H1 (cell line): ENCODE measurements around the gene DYRK1A. TPM values are rescaled to one million over a fixed set of nuclear protein-coding genes. Genes with fewer than 3 reads are reported as not detected.

Source experiments
- CHD1 ChIP-seq: IDR thresholded peaks from 2 replicates; pipeline ENCODE4 v1.6.1; 2012; ENCODE audit warnings: low read depth, low read length, improper control_type of control experiment
- CHD7 ChIP-seq: fragments of 300-600 bp; sonication (generic); IDR thresholded peaks from 2 replicates; pipeline ENCODE4 v1.7.1; 2012; ENCODE audit warnings: low read length, moderate library complexity, mild to moderate bottlenecking, inconsistent platforms; ENCODE audit not compliant: insufficient replicate concordance
- CTCF ChIP-seq, 3 experiments: IDR thresholded peaks; 1 replicate in 2 of 3; 2 replicates in 1 of 3; pipeline versions ENCODE4 v1.5.1 to v1.6.1; 2011; ENCODE audit warnings: low read length in 3 of 3, mild to moderate bottlenecking in 3 of 3, inconsistent platforms in 2 of 3, low read depth in 1 of 3, moderate library complexity in 1 of 3; ENCODE audit not compliant: insufficient read depth in 1 of 3; ENCODE audit errors: control extremely low read depth in 1 of 3
- FOSL1 ChIP-seq: IDR thresholded peaks from 2 replicates; pipeline ENCODE4 v1.6.1; 2011; ENCODE audit warnings: mild to moderate bottlenecking, low read depth, low read length, moderate library complexity; ENCODE audit not compliant: insufficient read depth
- HDAC6 ChIP-seq: IDR thresholded peaks from one replicate; pipeline ENCODE4 v1.7.1; 2012; ENCODE audit warnings: low read depth, mild to moderate bottlenecking, inconsistent platforms, low read length, moderate library complexity
- RAD21 ChIP-seq, 2 experiments: IDR thresholded peaks in 1 of 2; conservative IDR thresholded peaks in 1 of 2; 2 replicates each; pipeline ENCODE4 v1.6.1; 2011; ENCODE audit warnings: low read depth in 2 of 2, low read length in 2 of 2, improper control_type of control experiment in 1 of 2, inconsistent platforms in 1 of 2, mild to moderate bottlenecking in 1 of 2, moderate library complexity in 1 of 2
- YY1 ChIP-seq: IDR thresholded peaks from 2 replicates; pipeline ENCODE4 v1.6.1; 2011; ENCODE audit warnings: low read depth, mild to moderate bottlenecking, low read length
- polyA plus RNA-seq, 7 experiments: library from polyadenylated mRNA; depleted of rRNA in 3 of 7; stranded (reverse) in 5 of 7; unstranded in 2 of 7; fragments of >200 nt in 5 of 7; fragments of 200-250 nt in 2 of 7; gene quantifications; 1 replicate in 5 of 7; 2 replicates in 1 of 7; 4 replicates in 1 of 7; pipeline versions ENCODE4 v1.2.1 to v1.2.3, GENCODE V29; 2011 to 2013; ENCODE audit warnings: missing spikeins in 2 of 7, mixed read lengths in 2 of 7
- total RNA-seq: library from RNA; stranded (reverse); fragmentation: NEBNext Ultra II Directional; extraction: Animal tissue kit (Norgen Biotek cat#: 25700); gene quantifications from 2 replicates; pipeline ENCODE4 v1.2.1, GENCODE V29; 2021

Gene DYRK1A
- total and polyA plus RNA-seq, 2 of the 8 experiments (the other 6 are each of a cell fraction or from before 2014, with no cell fraction given): 61.1 to 62.2 TPM

GRCh38 chr21:37447288-37447936, 80.8 kb downstream of the DYRK1A start (continued):
- TF ChIP-seq CHD7: no peak
- TF ChIP-seq HDAC6: no peak
- TF ChIP-seq FOSL1: no peak
- TF ChIP-seq RAD21 (IDR thresholded peaks at IDR 0.05 in 1 of 2, conservative IDR thresholded peaks at IDR 0.05 in 1 of 2; ENCODE audit: low read depth in 2 of 2, low read length in 2 of 2): no peak
- no peak for TF ChIP-seq CHD1
- TF ChIP-seq YY1: no peak
- no peak for TF ChIP-seq CTCF (IDR thresholded peaks at IDR 0.05; ENCODE audit: control extremely low read depth in 1 of 3, insufficient read depth in 1 of 3, low read depth in 1 of 3, low read length in 3 of 3)
